Measurements from ENCODE around the gene APOL6.
"Not testable (repeated sequence)": the region's sequence is repeated elsewhere in the genome, so short reads cannot be mapped to it uniquely, and the experiment has no call there.

Gene APOL6

DNA sequence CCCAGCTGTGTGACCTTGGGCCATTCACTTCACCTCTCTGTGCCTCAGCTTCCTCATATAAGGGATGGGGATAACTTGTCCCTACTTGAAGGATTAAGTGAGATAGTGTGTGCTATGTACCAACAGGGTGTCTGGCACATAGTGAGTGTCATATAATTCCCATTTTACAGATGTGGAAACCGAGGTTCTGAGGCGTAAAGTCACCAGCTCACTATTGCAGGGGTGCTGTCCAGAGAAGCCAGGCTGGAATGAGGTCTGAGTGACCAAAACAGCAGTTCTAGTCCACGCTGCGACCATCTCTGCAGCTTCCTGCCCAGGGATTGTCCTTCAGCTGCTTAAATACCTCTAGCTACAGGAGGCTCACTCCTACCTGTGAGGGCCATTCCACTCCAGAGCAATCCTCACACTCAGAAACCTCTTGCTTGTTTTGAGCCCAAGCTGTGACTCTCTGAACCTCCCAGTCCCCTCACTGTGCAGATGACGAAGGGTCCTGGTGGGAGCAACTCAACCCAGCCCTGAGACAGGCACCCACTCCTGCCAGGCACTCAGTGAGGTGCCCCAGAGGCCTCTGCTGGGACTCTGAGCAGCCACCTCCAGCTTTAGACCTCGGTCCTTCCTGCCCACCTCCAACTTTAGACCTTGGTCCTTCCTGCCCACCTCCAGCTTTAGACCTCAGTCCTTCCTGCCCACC lies 36.9 kb upstream of the APOL6 start:
- no peak for ATAC-seq (ENCODE audit: low read depth)
- no peak overlapping the region for H3K27ac Mint-ChIP-seq
- no peak overlapping the region for H3K4me3 Mint-ChIP-seq

DNA sequence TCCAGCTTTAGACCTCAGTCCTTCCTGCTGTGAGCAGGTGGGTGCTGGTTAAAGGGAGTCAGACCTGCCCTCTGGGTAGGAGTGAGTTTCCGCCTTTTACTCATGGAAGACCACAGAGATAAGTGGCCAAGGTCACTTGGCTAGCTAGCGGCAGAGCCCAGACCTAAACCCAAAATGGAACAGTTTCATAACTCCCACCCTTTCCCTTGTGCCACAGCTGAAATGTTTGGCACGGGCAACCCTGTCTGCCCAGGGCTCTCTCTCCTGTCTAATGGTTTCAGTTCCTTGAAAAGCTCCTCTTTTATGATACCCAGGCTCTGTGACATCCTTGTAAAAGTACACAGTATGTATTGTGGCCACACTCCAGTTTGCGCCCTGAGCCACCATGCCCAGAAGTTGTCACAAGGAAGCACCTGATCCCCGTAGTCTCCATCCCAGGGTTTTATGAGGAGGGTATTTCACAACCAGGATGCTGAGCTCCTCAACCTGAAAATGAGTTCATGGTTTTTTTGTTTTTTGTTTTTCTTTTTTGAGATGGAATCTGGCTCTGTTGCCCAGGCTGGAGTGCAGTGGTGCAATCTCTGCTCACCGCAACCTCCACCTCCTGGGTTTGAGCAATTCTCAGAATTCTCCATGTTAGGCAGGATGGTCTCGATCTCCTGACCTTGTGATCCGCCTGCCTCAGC lies 36.2 kb upstream of the APOL6 start:
- ATAC-seq (ENCODE audit: low read depth) (peak; percentile 58), DNase-seq (ENCODE audit: low spot score in 2 of 2) (no peak)
- Mint-ChIP-seq H3K27ac (peak overlapping the region; percentile 15), H3K9me3 (no peaks in the 10 kb centered on the region), H3K27me3 (peaks cover 10% of the 10 kb centered on the region), H3K36me3 (no peaks in the 10 kb centered on the region), H3K4me3 (no peak overlapping the region), H3K4me1 (peaks cover 12% of the 10 kb centered on the region)

More for the DNA sequence above, 36.9 kb upstream of the APOL6 start:
- Mint-ChIP-seq H3K4me1 (peaks cover 12% of the 10 kb centered on the region), H3K36me3 (no peaks in the 10 kb centered on the region), H3K9me3 (no peaks in the 10 kb centered on the region), H3K27me3 (peaks cover 17% of the 10 kb centered on the region)
- no peak for DNase-seq (ENCODE audit: low spot score in 2 of 2)

DNA sequence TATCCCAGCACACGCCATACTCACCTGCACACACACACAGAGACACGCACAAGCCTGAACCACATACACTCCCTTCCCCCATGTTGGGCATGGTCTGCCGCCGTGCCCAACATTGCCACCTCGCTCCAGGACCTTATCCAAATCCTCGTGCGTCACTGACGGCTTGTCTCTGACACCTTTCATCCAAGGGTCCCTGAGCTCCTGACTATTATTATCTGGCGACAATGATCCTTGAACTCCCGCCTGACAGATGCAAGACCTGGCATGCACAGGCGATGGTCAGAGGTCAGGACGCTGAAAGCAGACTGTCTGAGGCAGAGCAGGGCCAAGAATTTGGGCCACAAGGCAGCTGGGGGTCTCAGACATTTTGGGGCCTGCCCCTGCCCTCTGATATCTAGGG lies 35.3 kb upstream of the APOL6 start:
- DNase-seq (ENCODE audit: low spot score in 2 of 2) (no peak), ATAC-seq (ENCODE audit: low read depth) (no peak)
- H3K36me3 Mint-ChIP-seq = no peaks in the 10 kb centered on the region
- no peak overlapping the region for H3K4me3 Mint-ChIP-seq
- H3K9me3 Mint-ChIP-seq = no peaks in the 10 kb centered on the region
- H3K4me1 Mint-ChIP-seq = peaks cover 12% of the 10 kb centered on the region
- H3K27me3 Mint-ChIP-seq = peaks cover 9% of the 10 kb centered on the region
- H3K27ac Mint-ChIP-seq = no peak overlapping the region

DNA sequence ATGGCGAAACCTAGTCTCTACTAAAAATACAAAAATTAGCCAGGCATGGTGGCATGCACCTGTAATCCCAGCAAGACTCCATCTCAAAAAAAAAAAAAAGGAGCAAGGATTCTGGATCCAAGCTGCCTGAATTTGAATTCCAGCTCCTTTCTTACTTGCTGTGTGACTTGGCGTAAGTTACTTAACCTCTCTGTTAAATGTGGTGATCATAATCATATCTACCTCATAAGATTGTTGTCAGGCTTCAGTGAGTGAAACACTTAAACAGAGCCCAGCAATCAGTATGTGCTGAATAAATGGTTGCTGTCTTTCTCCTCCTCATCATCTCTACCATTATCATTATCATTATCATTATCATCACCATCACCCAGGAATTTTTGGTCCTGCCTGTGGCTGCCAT lies 33.8 kb upstream of the APOL6 start:
- H3K27ac Mint-ChIP-seq = no peak overlapping the region
- H3K4me3 Mint-ChIP-seq = no peak overlapping the region
- no peaks in the 10 kb centered on the region for H3K36me3 Mint-ChIP-seq
- no peaks in the 10 kb centered on the region for H3K9me3 Mint-ChIP-seq
- peaks cover 3% of the 10 kb centered on the region for H3K27me3 Mint-ChIP-seq
- H3K4me1 Mint-ChIP-seq = peaks cover 12% of the 10 kb centered on the region
- ATAC-seq (ENCODE audit: low read depth) (no peak), DNase-seq (ENCODE audit: low spot score in 2 of 2) (no peak)

DNA sequence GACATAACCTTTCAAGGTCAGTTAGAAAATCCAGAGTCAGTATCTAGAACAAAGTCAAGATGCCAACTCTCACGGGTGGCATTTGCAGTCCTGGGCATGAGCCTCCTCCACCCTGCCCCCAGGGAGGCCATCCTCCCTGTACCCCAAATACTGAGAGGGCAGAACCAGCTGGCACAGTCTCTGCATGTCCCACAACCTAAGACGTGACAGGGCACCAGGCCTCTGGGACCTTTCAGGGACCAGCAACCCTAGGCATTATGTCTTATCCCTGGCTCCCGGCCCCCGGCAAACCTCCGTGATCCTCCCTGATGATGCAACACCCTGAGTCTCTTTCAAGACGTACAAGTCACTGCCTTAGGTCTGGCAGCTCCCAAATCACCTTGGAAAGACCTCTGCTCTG lies 33.1 kb upstream of the APOL6 start:
- Mint-ChIP-seq H3K27me3 (peaks cover 3% of the 10 kb centered on the region), H3K9me3 (no peaks in the 10 kb centered on the region), H3K36me3 (no peaks in the 10 kb centered on the region), H3K27ac (no peak overlapping the region), H3K4me3 (no peak overlapping the region), H3K4me1 (peaks cover 12% of the 10 kb centered on the region)
- DNase-seq (ENCODE audit: low spot score in 2 of 2) = no peak
- ATAC-seq (ENCODE audit: low read depth) = no peak

DNA sequence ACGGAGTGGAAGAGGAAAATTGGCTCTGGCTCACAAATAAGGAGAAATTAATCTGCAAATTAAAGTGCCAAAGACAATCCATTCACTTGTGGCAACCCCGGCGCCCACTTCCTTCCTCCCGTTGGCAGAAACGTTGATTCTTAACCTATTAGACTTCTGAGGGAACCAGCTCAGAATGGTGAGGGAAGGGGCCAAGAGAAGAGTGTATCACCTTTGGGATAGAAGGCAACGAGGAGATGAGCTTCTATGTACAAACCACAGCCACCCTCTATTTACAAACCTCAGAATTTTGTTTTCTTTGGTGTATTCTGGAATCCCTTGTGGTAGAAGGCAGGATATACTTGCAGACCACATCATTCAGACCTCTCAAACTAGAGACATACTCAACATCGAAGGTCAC lies 32.2 kb upstream of the APOL6 start:
- Mint-ChIP-seq H3K27me3 (peaks cover 1% of the 10 kb centered on the region), H3K4me3 (no peak overlapping the region), H3K9me3 (no peaks in the 10 kb centered on the region), H3K27ac (no peak overlapping the region), H3K36me3 (no peaks in the 10 kb centered on the region), H3K4me1 (peaks cover 10% of the 10 kb centered on the region)
- DNase-seq (ENCODE audit: low spot score in 2 of 2) = no peak
- ATAC-seq (ENCODE audit: low read depth) = no peak

DNA sequence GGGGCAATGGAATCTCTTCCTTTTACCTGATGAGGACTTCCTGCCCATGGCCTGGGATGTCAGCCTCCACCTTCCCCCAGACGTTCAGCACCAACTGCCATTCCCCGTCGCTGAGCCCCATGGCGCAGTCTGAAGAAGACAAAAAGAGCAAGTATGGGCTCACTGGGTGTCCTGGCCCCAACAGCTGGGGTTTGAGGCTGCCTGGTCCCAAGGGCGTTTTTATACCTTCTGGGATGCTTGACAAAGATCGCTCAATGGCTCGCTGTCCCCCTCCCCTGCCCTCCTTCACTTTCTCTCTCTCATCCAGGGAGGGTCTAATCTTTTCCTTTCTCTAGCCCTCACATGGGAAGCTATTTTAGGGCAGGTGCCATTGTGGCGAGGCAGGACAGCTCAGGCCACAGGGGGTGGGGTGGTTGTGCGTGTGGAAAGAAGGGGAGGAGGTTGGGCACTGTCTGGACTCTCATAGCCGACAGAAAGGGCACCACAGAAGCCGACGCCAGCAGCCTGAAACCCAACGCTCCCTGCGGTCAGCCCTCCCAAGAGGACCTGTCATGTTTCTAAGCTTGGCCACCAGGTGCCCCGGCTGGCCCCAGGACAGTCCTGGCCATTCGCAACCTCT lies 31.0 kb upstream of the APOL6 start, which contains the start of gene MB:
TSS of gene MB (minus strand) at position 193 of the 619 bp plus-strand sequence. CDS start at position 121, 72 bp downstream.
- DNase-seq (ENCODE audit: low spot score in 2 of 2) (no peak), ATAC-seq (ENCODE audit: low read depth) (no peak)
- Mint-ChIP-seq H3K4me1 (peaks cover under 1% of the 10 kb centered on the region), H3K9me3 (no peaks in the 10 kb centered on the region), H3K4me3 (no peak within 1 kb of the TSS), H3K27ac (no peak within 1 kb of the TSS), H3K27me3 (peaks cover 1% of the 10 kb centered on the region), H3K36me3 (no peaks in the 10 kb centered on the region)

DNA sequence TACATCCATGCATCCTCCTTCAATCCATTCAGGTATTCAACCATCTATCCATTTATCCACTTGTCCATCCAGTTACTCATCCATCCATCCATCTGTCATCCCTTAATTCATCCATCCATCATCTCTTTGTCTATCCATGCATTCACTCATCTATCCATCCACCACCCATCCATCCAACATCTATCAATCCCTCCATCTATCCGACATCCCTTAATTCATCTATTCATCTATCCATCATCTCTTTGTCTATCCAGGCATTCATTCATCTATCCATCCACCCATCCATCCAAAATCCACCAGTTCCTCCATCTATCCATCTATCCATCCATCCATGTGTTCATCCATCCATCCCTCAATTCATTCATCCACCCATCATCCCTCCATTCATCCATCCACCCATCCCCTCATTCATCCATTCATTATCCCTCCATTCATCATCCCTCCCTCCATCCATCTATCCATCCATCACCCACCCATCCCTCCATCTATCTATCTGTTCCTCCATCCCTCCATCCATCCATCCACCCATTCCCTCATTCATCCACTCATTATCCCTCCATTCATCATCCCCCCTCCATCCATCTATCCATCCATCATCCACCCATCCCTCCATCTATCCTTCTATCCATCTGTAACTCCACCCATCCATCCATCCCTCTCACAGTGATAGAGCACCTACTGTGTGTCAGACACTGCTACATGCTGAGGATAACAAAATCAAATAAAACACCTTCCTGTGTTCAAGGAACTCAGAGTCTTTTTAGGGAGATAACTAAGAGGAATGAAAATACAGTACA lies 29.6 kb upstream of the APOL6 start:
- no peak for DNase-seq (ENCODE audit: low spot score in 2 of 2)
- Mint-ChIP-seq H3K27me3 (peaks cover 4% of the 10 kb centered on the region), H3K4me3 (no peak overlapping the region), H3K36me3 (no peaks in the 10 kb centered on the region), H3K9me3 (no peaks in the 10 kb centered on the region), H3K4me1 (peaks cover 2% of the 10 kb centered on the region), H3K27ac (no peak overlapping the region)
- no peak for ATAC-seq (ENCODE audit: low read depth)

DNA sequence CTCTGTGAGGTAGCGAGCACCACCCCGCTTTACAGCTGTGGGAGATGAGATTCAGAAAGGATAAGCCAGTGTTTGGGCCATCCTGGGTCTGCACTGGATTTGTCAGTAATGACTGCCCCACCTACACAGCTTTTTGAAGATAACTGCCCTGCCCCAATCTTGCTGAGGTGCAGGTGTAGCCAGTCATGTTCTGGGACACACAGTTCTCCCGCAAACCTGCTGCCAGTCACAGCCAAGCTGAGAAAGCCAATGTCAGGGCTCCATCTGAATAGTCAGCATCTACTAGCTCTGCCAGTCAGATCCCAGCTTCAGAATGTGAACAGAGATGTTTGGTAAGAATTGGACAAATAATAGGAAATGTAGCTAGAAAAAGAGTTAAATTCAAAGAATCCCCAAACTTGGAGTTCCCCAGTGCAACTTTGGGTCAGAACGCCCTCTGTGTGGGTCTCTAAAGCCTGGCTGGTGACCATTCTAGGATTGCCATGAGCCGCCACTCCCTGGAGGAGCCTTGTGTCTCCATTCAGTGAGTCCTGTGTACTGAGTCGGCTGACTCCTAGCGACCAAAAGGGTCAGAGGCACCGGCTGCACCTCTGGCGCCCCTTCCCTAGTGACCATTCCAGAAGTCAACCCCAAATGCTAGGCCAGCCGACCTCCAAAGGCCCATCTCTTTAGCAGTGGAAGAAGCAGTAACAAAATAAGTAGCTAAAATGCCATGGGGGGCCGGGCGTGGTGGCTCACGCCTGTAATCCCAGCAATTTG lies 28.7 kb upstream of the APOL6 start:
- Mint-ChIP-seq H3K36me3 (no peaks in the 10 kb centered on the region), H3K9me3 (no peaks in the 10 kb centered on the region), H3K27me3 (peaks cover 9% of the 10 kb centered on the region), H3K4me3 (no peak overlapping the region), H3K4me1 (peaks cover 2% of the 10 kb centered on the region), H3K27ac (no peak overlapping the region)
- ATAC-seq (ENCODE audit: low read depth) (no peak), DNase-seq (ENCODE audit: low spot score in 2 of 2) (no peak)

DNA sequence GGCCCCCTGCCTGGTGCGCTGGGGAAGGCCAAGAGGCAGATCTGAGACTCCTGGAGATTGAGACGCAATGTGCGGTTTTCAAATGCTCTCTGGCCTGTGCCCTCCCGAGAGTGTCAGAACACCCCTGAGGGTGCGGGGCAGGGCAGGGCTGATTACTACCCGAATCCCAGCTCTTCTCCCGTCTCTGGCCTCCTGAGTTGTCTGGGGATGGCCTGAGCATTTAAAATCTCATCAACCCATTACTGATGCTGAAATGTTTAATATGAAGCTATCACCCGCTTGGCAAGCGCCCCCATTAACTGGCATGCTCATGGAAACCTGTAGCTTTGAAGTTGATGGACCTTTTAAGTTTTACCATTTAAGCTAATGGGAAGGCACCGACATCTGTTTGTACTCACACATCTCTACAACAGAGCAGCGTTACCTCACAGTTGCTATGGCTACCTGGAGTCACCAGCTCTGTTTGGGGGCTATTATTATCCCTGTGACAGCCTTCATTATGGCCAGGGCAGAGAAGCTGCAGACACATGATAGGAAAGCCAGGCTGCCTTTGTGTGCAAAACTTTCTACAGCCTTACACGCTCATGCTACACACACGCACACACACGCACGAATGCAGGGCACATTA lies 27.5 kb upstream of the APOL6 start:
- Mint-ChIP-seq H3K27me3 (peaks cover 13% of the 10 kb centered on the region), H3K27ac (no peak overlapping the region), H3K36me3 (no peaks in the 10 kb centered on the region), H3K4me1 (peaks cover 2% of the 10 kb centered on the region), H3K4me3 (no peak overlapping the region), H3K9me3 (no peaks in the 10 kb centered on the region)
- ATAC-seq (ENCODE audit: low read depth) = no peak
- no peak for DNase-seq (ENCODE audit: low spot score in 2 of 2)

DNA sequence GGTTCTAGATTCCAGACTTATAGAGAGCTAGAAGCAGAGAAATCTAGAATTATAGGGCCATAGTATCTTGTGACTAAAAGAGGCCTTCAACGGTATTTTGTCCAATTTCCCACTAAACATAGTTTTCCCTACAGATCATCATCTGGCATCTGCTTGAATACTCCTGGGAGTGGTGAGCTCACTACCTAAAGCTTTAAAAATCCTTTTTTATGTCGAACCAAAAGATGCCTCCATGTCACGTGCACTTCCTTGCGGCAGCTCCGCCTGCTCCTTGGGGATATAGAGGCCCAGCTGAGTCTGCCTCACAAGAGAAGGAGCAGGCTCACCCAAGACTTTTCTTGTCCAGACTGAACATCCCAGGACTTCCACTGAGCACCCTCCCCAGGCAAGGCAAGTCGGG lies 26.8 kb upstream of the APOL6 start:
- H3K27ac Mint-ChIP-seq = no peak overlapping the region
- peaks cover 18% of the 10 kb centered on the region for H3K27me3 Mint-ChIP-seq
- no peaks in the 10 kb centered on the region for H3K36me3 Mint-ChIP-seq
- no peaks in the 10 kb centered on the region for H3K9me3 Mint-ChIP-seq
- DNase-seq (ENCODE audit: low spot score in 2 of 2) (no peak), ATAC-seq (ENCODE audit: low read depth) (no peak)
- H3K4me3 Mint-ChIP-seq = no peak overlapping the region
- H3K4me1 Mint-ChIP-seq = peaks cover 2% of the 10 kb centered on the region

DNA sequence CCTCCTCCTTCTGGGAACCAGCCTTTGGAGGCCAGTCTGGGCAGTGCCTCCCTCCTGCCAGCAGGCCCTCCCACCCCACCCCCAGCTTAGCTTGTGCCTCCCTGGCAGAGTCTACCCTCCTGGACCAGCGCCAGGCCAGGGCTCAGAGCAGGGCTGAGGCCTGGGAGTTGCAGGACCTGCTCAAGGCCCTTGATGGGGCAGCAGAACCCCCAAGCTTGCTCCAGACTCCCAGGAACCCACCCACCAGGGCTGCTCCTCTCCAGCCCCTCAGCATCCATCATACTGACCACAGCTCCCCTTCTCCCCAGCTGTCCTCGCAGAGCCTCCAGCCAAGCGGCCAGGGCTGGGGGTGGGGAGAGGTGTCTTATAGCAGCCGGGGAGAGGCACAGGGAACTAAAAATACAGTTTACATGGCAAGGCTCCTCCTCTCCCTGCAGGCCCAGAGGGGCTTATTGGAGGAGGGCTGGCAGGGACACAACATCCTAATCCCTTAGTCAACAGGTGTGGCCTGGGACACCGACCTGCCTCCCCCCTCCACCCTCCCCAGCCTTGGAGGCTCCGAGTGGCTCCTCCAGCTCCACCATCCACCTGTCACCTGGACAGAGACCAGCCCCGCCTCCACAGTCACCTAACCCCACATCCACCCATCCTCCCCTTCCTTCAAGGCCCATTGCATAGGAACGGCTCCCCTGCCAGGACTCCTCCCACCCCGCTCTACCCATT lies 25.9 kb upstream of the APOL6 start:
- Mint-ChIP-seq H3K36me3 (no peaks in the 10 kb centered on the region), H3K4me3 (no peak overlapping the region), H3K9me3 (no peaks in the 10 kb centered on the region), H3K4me1 (peaks cover 5% of the 10 kb centered on the region), H3K27ac (no peak overlapping the region), H3K27me3 (peaks cover 20% of the 10 kb centered on the region)
- no peak for DNase-seq (ENCODE audit: low spot score in 2 of 2)
- no peak for ATAC-seq (ENCODE audit: low read depth)

DNA sequence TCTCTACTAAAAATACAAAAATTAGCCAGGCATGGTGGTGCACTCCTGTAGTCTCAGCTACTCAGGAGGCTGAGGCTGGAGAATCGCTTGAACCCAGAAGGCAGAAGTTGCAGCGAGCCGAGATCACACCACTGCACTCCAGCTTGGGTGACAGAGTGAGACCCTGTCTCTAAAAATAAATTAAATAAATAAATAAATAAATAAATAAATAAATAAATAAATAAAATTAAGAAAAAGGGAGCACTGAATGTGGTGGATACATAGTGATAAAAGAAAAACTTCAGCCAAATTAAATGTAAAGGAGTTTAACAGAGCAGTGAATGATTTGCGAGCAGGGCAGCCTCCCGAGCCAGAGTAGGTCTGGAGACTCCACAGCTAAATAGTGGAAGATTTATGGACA lies 24.4 kb upstream of the APOL6 start:
- H3K36me3 Mint-ChIP-seq; DNase-seq (ENCODE audit: low spot score in 2 of 2); H3K4me1 Mint-ChIP-seq; H3K9me3 Mint-ChIP-seq; ATAC-seq (ENCODE audit: low read depth); H3K4me3 Mint-ChIP-seq; H3K27ac Mint-ChIP-seq: not testable (repeated sequence)
- H3K27me3 Mint-ChIP-seq = peaks cover 24% of the 10 kb centered on the region
